WERI-Rb-1 (cell line): ENCODE measurements around the gene RASGRF1.

Experiments
- DNase-seq: peaks from one replicate; pipeline ENCODE4 v3.0.0-alpha.2; 2020
- H3K27ac ChIP-seq: fragments of 250-450 bp; sonication (Bioruptor Pico); 2 replicates; pipeline ENCODE4 v1.5.1; 2020; ENCODE audit warnings: mild to moderate bottlenecking, moderate library complexity
- H3K27me3 ChIP-seq: fragments of 250-450 bp; sonication (Bioruptor Pico); 2 replicates; pipeline ENCODE4 v1.5.1; 2021; ENCODE audit warnings: mild to moderate bottlenecking, low read depth, moderate library complexity; ENCODE audit not compliant: insufficient read depth, severe bottlenecking
- H3K36me3 ChIP-seq: fragments of 250-450 bp; sonication (Bioruptor Pico); 2 replicates; pipeline ENCODE4 v1.5.1; 2020; ENCODE audit warnings: mild to moderate bottlenecking, moderate library complexity
- H3K4me3 ChIP-seq: 2 replicates; pipeline ENCODE4 v1.5.1; 2011; ENCODE audit warnings: low read depth, mild to moderate bottlenecking, control low read depth, low read length
- H3K9me3 ChIP-seq: fragments of 250-450 bp; sonication (Bioruptor Pico); 2 replicates; pipeline ENCODE4 v1.5.1; 2021; ENCODE audit warnings: mild to moderate bottlenecking, moderate library complexity; ENCODE audit not compliant: severe bottlenecking
- TF ChIP-seq, protein P1 (sequence below): IDR thresholded peaks from 2 replicates; pipeline ENCODE4 v1.5.1; 2011; ENCODE audit warnings: low read depth, mild to moderate bottlenecking, control low read depth, inconsistent platforms, low read length

The RASGRF1 gene

GRCh38 chr15:78993257-78993930, 97.2 kb downstream of the RASGRF1 start:
- no peak overlapping the region for H3K27ac ChIP-seq
- no peaks in the 10 kb centered on the region for H3K27me3 ChIP-seq
- H3K36me3 ChIP-seq = no peaks in the 10 kb centered on the region
- TF ChIP-seq, protein P1, sequence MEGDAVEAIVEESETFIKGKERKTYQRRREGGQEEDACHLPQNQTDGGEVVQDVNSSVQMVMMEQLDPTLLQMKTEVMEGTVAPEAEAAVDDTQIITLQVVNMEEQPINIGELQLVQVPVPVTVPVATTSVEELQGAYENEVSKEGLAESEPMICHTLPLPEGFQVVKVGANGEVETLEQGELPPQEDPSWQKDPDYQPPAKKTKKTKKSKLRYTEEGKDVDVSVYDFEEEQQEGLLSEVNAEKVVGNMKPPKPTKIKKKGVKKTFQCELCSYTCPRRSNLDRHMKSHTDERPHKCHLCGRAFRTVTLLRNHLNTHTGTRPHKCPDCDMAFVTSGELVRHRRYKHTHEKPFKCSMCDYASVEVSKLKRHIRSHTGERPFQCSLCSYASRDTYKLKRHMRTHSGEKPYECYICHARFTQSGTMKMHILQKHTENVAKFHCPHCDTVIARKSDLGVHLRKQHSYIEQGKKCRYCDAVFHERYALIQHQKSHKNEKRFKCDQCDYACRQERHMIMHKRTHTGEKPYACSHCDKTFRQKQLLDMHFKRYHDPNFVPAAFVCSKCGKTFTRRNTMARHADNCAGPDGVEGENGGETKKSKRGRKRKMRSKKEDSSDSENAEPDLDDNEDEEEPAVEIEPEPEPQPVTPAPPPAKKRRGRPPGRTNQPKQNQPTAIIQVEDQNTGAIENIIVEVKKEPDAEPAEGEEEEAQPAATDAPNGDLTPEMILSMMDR = no peak
- H3K9me3 ChIP-seq = no peaks in the 10 kb centered on the region
- DNase-seq = no peak
- H3K4me3 ChIP-seq = no peak overlapping the region

DNA sequence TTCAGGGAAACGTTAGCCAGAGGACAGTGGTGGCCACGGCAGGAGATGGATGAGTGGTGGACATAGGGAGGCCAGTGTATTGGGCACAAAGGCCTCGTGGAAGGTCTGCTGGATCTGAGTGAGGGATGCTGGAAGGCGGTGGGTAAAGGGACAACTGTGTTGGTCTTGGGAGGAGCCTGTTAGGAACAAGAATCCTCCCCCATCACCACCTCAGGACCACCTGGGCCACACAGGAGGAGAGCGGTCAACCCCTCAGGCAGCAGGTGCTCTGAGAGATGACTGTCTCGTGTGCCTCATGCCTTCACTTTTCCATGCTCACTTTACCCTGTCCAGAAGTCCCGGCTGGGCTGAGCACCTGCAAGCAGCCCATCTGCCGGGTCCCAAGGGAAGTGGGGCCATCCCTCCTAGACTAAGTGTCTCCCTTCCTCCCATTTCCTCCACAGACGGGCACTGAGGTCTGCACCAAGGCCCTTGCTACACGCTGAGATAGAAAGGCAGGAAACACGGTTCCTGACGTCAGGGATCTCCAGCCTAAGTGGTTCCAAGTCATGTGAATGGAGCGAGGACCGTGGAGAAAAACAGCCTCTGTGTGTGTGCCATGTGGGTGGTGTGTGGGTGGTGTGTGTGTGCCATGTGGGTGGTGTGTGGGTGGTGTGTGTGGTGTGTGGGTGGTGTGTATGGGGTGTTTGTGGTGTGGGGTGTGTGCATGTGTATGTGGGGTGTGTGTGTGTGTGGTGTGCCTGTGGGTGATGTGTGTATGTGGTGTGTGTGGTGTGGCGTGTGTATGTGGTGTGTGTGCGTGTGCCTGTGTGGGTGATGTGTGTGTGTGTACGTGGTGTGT, 97.9 kb downstream of the RASGRF1 start:
- H3K9me3 ChIP-seq = no peaks in the 10 kb centered on the region
- H3K27ac ChIP-seq = no peak overlapping the region
- H3K4me3 ChIP-seq = no peak overlapping the region
- H3K27me3 ChIP-seq = no peaks in the 10 kb centered on the region
- no peak for DNase-seq
- H3K36me3 ChIP-seq = no peaks in the 10 kb centered on the region
- TF ChIP-seq, protein P1 = no peak

- Histone ChIP-seq H3K4me3 (no peak overlapping the region), H3K36me3 (no peaks in the 10 kb centered on the region), H3K27ac (no peak overlapping the region), H3K27me3 (no peaks in the 10 kb centered on the region), H3K9me3 (no peaks in the 10 kb centered on the region)
- DNase-seq = no peak
- TF ChIP-seq, protein P1 = no peak
These were observed 98.7 kb downstream of the RASGRF1 start for GRCh38 chr15:78991879-78992278.

DNA sequence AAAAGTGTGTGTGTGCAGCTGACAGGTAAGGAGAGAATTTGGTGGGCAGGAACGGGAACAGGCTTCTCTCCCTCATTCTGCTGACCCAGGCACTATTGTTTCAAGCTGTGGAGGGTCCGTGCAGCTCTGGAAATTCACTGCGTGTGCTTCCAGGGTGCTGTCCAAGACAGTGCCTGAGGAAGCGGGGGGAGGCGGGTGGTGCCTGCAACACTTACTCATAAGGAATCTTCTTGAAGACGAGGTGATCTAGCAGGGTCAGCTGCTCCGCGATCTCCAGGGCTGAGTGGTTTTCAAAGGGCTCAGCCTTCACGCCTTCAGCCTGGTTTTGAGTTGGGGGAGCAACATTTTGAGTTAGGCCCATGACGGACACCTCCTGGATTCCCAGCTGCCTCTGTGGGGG, 99.1 kb downstream of the RASGRF1 start:
- H3K9me3 ChIP-seq = no peaks in the 10 kb centered on the region
- H3K27me3 ChIP-seq = no peaks in the 10 kb centered on the region
- TF ChIP-seq, protein P1 = no peak
- H3K27ac ChIP-seq = no peak overlapping the region
- DNase-seq = no peak
- H3K36me3 ChIP-seq = no peaks in the 10 kb centered on the region
- no peak overlapping the region for H3K4me3 ChIP-seq

DNA sequence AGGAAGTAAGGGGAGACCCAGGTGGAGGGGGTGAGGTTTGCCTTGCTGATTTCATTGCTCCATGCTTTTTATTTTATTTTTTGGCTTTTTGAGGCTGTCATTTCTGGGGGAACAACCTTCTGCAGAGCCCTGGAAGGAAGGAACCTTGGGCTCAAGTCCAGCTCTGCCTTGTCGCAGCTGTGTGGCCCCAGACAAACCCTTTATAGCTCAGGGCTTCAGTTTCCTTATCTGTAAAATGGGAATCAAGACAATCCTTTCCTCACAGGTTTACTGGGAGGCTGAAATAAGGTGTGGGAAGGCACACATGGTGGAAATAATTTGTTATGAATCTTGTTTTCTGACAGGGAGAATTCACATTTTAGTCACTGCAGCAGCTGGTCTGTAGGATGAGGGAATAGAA, 100.3 kb downstream of the RASGRF1 start:
- no peak overlapping the region for H3K4me3 ChIP-seq
- H3K9me3 ChIP-seq = no peaks in the 10 kb centered on the region
- no peaks in the 10 kb centered on the region for H3K27me3 ChIP-seq
- no peak for DNase-seq
- TF ChIP-seq, protein P1 = no peak
- no peak overlapping the region for H3K27ac ChIP-seq
- H3K36me3 ChIP-seq = no peaks in the 10 kb centered on the region
